ENCODE measurements around the gene CAPRIN2. TPM values are rescaled to one million over a fixed set of nuclear protein-coding genes. Genes with fewer than 3 reads are reported as not detected.

CAPRIN2 gene
- total and polyA plus RNA-seq, 2 of the 8 experiments (the other 6 are each of a cell fraction or from before 2014, with no cell fraction given): 24.8 to 52.0 TPM

DNA sequence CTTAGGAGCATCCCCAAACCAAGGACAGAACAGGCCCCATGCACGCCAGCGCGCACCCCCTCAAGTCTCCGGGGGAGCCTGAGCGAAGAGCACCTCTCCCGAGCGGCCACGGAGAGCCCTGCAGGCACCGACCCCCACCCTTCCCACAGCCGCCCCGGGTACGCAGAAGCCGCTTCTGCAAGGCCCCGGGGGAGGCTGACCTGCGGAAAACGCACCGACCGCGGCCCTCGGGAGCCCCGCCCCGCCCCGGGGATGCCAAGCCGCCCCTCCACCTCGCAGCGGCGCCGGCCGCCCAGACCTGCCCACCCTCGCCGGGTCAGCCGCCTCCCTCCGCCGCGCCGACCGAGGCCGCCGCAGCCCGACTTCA, 385 bp downstream of the CAPRIN2 start (continued):
- peak; percentile 11 for TF ChIP-seq CTBP2 (IDR thresholded peaks at IDR 0.05; ENCODE audit: borderline replicate concordance, insufficient read depth, insufficient read length, low read length)
- TF ChIP-seq SIX5 (IDR thresholded peaks at IDR 0.05; ENCODE audit: low read depth, low read length): no peak

Measured in H1 (cell line).